ENCODE measurements around the gene TOPBP1. TPM values are rescaled to one million over a fixed set of nuclear protein-coding genes. Genes with fewer than 3 reads are reported as not detected.

Gene TOPBP1
- total and polyA plus RNA-seq, 9 of the 15 experiments (the other 6 are each of a cell fraction or from before 2014, with no cell fraction given): 16.6 to 77.6 (median 58.2) TPM

- ChIA-PET CTCF (ENCODE audit: low intra/inter-chr PET ratio) (no interaction called here), POLR2A (no interaction called here)
- DNase-seq (ENCODE audit: extremely low read depth in 1 of 4, low spot score in 3 of 4) (no peak), ATAC-seq (no peak), FAIRE-seq (no peak)
- no peaks in the 10 kb centered on the region for H3K79me2 ChIP-seq (ENCODE audit: control insufficient read depth, insufficient read depth, low read length)
- H3K9ac ChIP-seq (ENCODE audit: insufficient read depth in 1 of 2, low read depth in 2 of 2, low read length in 2 of 2): no peak overlapping the region
- 81% methylated on average over 5 of the region's 5 CpGs for WGBS (ENCODE audit: insufficient coverage, low coverage, missing lambda C conversion rate)
- H3K4me1 ChIP-seq (replicated peaks in 1 of 2; ENCODE audit: control insufficient read depth in 2 of 2, insufficient read depth in 2 of 2, low read length in 2 of 2): no peaks in the 10 kb centered on the region; a peak in 2 of 5 replicates
- no peaks in the 10 kb centered on the region for H3K27me3 ChIP-seq (ENCODE audit: control insufficient read depth in 2 of 2, insufficient read depth in 2 of 2, low read length in 2 of 2)
- H3K4me2 ChIP-seq (ENCODE audit: insufficient read depth, low read length): no peak overlapping the region
- in situ Hi-C loops (cut with MboI): no loop called here
- H3K9me1 ChIP-seq (ENCODE audit: control insufficient read depth, insufficient read depth, low read length): no peaks in the 10 kb centered on the region
- no peak overlapping the region for H2AFZ ChIP-seq (ENCODE audit: low read depth, low read length)
- no peak overlapping the region for H3K4me3 ChIP-seq
- intact Hi-C loops (cut with micrococcal nuclease): no loop called here
- no TSS peak for BruUV-seq (replicated peaks)
- no peaks in the 10 kb centered on the region for H4K20me1 ChIP-seq (replicated peaks; ENCODE audit: control insufficient read depth, insufficient read depth, low read length)
- peaks cover 16% of the 10 kb centered on the region; the same call in 1 of the 3 replicates for H3K36me3 ChIP-seq (ENCODE audit: control insufficient read depth, insufficient read depth, low read length)
- TF ChIP-seq ZNF232 (CRISPR knock-in tag; IDR thresholded peaks at IDR 0.05) (no peak), VEZF1 (CRISPR knock-in tag; IDR thresholded peaks at IDR 0.05) (no peak), ZNF707 (CRISPR knock-in tag; conservative IDR thresholded peaks at IDR 0.05) (no peak), USF1 (CRISPR knock-in tag; IDR thresholded peaks at IDR 0.05) (no peak)
- TF ChIP-seq, protein P1, sequence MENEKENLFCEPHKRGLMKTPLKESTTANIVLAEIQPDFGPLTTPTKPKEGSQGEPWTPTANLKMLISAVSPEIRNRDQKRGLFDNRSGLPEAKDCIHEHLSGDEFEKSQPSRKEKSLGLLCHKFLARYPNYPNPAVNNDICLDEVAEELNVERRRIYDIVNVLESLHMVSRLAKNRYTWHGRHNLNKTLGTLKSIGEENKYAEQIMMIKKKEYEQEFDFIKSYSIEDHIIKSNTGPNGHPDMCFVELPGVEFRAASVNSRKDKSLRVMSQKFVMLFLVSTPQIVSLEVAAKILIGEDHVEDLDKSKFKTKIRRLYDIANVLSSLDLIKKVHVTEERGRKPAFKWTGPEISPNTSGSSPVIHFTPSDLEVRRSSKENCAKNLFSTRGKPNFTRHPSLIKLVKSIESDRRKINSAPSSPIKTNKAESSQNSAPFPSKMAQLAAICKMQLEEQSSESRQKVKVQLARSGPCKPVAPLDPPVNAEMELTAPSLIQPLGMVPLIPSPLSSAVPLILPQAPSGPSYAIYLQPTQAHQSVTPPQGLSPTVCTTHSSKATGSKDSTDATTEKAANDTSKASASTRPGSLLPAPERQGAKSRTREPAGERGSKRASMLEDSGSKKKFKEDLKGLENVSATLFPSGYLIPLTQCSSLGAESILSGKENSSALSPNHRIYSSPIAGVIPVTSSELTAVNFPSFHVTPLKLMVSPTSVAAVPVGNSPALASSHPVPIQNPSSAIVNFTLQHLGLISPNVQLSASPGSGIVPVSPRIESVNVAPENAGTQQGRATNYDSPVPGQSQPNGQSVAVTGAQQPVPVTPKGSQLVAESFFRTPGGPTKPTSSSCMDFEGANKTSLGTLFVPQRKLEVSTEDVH (IDR thresholded peaks at IDR 0.05; ENCODE audit: low read depth, partially characterized antibody): no peak
- TF ChIP-seq, protein P2, sequence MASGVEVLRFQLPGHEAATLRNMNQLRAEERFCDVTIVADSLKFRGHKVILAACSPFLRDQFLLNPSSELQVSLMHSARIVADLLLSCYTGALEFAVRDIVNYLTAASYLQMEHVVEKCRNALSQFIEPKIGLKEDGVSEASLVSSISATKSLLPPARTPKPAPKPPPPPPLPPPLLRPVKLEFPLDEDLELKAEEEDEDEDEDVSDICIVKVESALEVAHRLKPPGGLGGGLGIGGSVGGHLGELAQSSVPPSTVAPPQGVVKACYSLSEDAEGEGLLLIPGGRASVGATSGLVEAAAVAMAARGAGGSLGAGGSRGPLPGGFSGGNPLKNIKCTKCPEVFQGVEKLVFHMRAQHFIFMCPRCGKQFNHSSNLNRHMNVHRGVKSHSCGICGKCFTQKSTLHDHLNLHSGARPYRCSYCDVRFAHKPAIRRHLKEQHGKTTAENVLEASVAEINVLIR (CRISPR knock-in tag; IDR thresholded peaks at IDR 0.05): no peak
- H3K27ac ChIP-seq (ENCODE audit: extremely low read depth, low read depth, low read length): no peak overlapping the region
- H3K9me3 ChIP-seq (replicated peaks; ENCODE audit: control insufficient read depth, insufficient read depth, low read depth, low read length): no peaks in the 10 kb centered on the region; the same call in 1 of the 2 replicates
These were observed 68.9 kb downstream of the TOPBP1 start for GRCh38 chr3:133592843-133593242.
